HepG2 (cell line): ENCODE measurements around the gene PLSCR1.
A peak's percentile ranks its signal among the peaks of the same experiment; 100 is the strongest.

Experiments used
- ATF3 ChIP-seq: sonication (generic); formaldehyde crosslinking; IDR thresholded peaks from 2 replicates; pipeline ENCODE4 v1.4.0; 2020; ENCODE audit warnings: missing genetic modification reagents
- CAMTA2 ChIP-seq: sonication (generic); formaldehyde crosslinking; IDR thresholded peaks from 2 replicates; pipeline ENCODE4 v1.4.0; 2020; ENCODE audit warnings: mild to moderate bottlenecking, missing genetic modification reagents, borderline replicate concordance
- HDAC2 ChIP-seq: sonication (generic); formaldehyde crosslinking; IDR thresholded peaks from 2 replicates; pipeline ENCODE4 v1.4.0; 2020; ENCODE audit warnings: missing genetic modification reagents
- HINFP ChIP-seq: sonication (generic); formaldehyde crosslinking; IDR thresholded peaks from 2 replicates; pipeline ENCODE4 v1.4.0; 2020; ENCODE audit warnings: low read depth, mild to moderate bottlenecking, missing genetic modification reagents
- PAF1 ChIP-seq: IDR thresholded peaks from 2 replicates; pipeline ENCODE4 v1.6.1; 2016; ENCODE audit warnings: missing genetic modification reagents, missing compliant biosample characterization
- PRDM10 ChIP-seq: sonication (generic); formaldehyde crosslinking; IDR thresholded peaks from 2 replicates; pipeline ENCODE4 v1.4.0; 2020; ENCODE audit warnings: low read depth, missing genetic modification reagents
- USF2 ChIP-seq, 2 experiments: sonication (generic) in 1 of 2; formaldehyde crosslinking in 1 of 2; IDR thresholded peaks; 2 replicates each; pipeline versions ENCODE4 v1.5.1 to v1.6.1; 2011 to 2020; ENCODE audit warnings: borderline replicate concordance in 1 of 2, low read depth in 1 of 2, low read length in 1 of 2, mild to moderate bottlenecking in 1 of 2, missing genetic modification reagents in 1 of 2, moderate library complexity in 1 of 2
- ZFY ChIP-seq: sonication (generic); formaldehyde crosslinking; IDR thresholded peaks from 2 replicates; pipeline ENCODE4 v1.4.0; 2020; ENCODE audit warnings: missing genetic modification reagents
- ZNF232 ChIP-seq: sonication (generic); formaldehyde crosslinking; IDR thresholded peaks from 2 replicates; pipeline ENCODE4 v1.4.0; 2020; ENCODE audit warnings: missing genetic modification reagents, borderline replicate concordance
- ZNF3 ChIP-seq: IDR thresholded peaks from 2 replicates; pipeline ENCODE4 v1.7.0; 2017; ENCODE audit warnings: inconsistent platforms
- ZZZ3 ChIP-seq: sonication (generic); formaldehyde crosslinking; IDR thresholded peaks from 2 replicates; pipeline ENCODE4 v1.4.0; 2020; ENCODE audit warnings: missing genetic modification reagents, mild to moderate bottlenecking, borderline replicate concordance

- TF ChIP-seq PRDM10 (CRISPR knock-in tag) = no peak
- TF ChIP-seq ATF3 (CRISPR knock-in tag) = no peak
- TF ChIP-seq CAMTA2 = no peak
- TF ChIP-seq USF2 (IDR thresholded peaks at IDR 0.05; ENCODE audit: low read depth, low read length) = no peak
- no peak for TF ChIP-seq USF2 (CRISPR knock-in tag; IDR thresholded peaks at IDR 0.05; ENCODE audit: borderline replicate concordance)
- TF ChIP-seq ZZZ3 (CRISPR knock-in tag) = no peak
- TF ChIP-seq HDAC2 (CRISPR knock-in tag) = peak; percentile 45; the same call in 1 of the 2 replicates
- TF ChIP-seq ZFY = peak; percentile 73
- TF ChIP-seq ZNF232 (CRISPR knock-in tag) = no peak
- TF ChIP-seq HINFP (CRISPR knock-in tag) = no peak
- TF ChIP-seq PAF1 (CRISPR knock-in tag) = no peak
- TF ChIP-seq ZNF3 = no peak
Measured at GRCh38 chr3:146544002-146544928, at the start of gene PLSCR1.
